SU-DHL-6 (cell line): Measurements from ENCODE around the gene MTG1.

Experiments used
- H2AFZ ChIP-seq: fragments of 200-600 bp; sonication (generic); 2 replicates; pipeline ENCODE4 v1.6.1; 2014; ENCODE audit warnings: low read depth, mild to moderate bottlenecking, moderate library complexity, mixed read lengths, antibody characterized with exemption, low read length; ENCODE audit not compliant: severe bottlenecking
- H3F3A ChIP-seq: fragments of 200-600 bp; shearing (Covaris generic); 2 replicates; pipeline ENCODE4 v1.6.0; 2016; ENCODE audit warnings: antibody characterized with exemption, mild to moderate bottlenecking; ENCODE audit not compliant: insufficient read depth
- H3K27ac ChIP-seq: fragments of 200-600 bp; sonication (generic); 2 replicates; pipeline ENCODE4 v1.5.1; 2016; ENCODE audit warnings: low read depth, mild to moderate bottlenecking, low read length, moderate library complexity, mixed read lengths
- H3K27me3 ChIP-seq: fragments of 200-600 bp; sonication (generic), shearing (Covaris generic); 2 replicates; pipeline ENCODE4 v1.6.0; 2014; ENCODE audit warnings: mild to moderate bottlenecking, low read length
- H3K36me3 ChIP-seq: fragments of 200-600 bp; sonication (generic); 2 replicates; pipeline ENCODE4 v1.6.1; 2014; ENCODE audit warnings: mild to moderate bottlenecking, low read length, mixed read lengths
- H3K4me2 ChIP-seq: fragments of 300-600, 200-600 bp; shearing (Covaris generic), sonication (generic); 2 replicates; pipeline ENCODE4 v1.6.0; 2014; ENCODE audit warnings: low read length, low read depth, mild to moderate bottlenecking; ENCODE audit not compliant: poor library complexity, severe bottlenecking
- H3K4me3 ChIP-seq: fragments of 200-600 bp; sonication (generic); 2 replicates; pipeline ENCODE4 v1.5.1; 2014; ENCODE audit warnings: antibody characterized with exemption, low read length, mild to moderate bottlenecking, mixed read lengths; ENCODE audit not compliant: insufficient read depth, poor library complexity, severe bottlenecking
- H3K79me2 ChIP-seq: fragments of 200-600 bp; sonication (generic); 2 replicates; pipeline ENCODE4 v1.6.1; 2014; ENCODE audit warnings: mild to moderate bottlenecking, low read length, moderate library complexity; ENCODE audit not compliant: insufficient read depth
- H3K9ac ChIP-seq: fragments of 200-600 bp; sonication (generic); 2 replicates; pipeline ENCODE4 v1.7.0; 2014; ENCODE audit warnings: mild to moderate bottlenecking, low read length
- H3K9me2 ChIP-seq: fragments of 200-600 bp; sonication (generic); replicated peaks from 2 replicates; pipeline ENCODE4 v1.6.1; 2014; ENCODE audit warnings: low read length; ENCODE audit not compliant: insufficient read depth
- H3K9me3 ChIP-seq: fragments of 200-600 bp; sonication (generic); 2 replicates; pipeline ENCODE4 v1.6.1; 2014; ENCODE audit warnings: low read length, mixed read lengths; ENCODE audit not compliant: insufficient read depth
- H4K20me1 ChIP-seq: fragments of 200-600 bp; sonication (generic); 2 replicates; pipeline ENCODE4 v1.6.1; 2014; ENCODE audit warnings: low read depth, mild to moderate bottlenecking, antibody characterized with exemption, low read length, moderate library complexity, mixed read lengths
- CTCF ChIP-seq: fragments of 200-600 bp; sonication (generic); IDR thresholded peaks from one replicate; pipeline ENCODE4 v1.5.1; 2017; ENCODE audit warnings: antibody characterized with exemption, mild to moderate bottlenecking, low read length, moderate library complexity; ENCODE audit not compliant: insufficient read depth, poor library complexity, severe bottlenecking
- EZH2phosphoT487 ChIP-seq: fragments of 200-600 bp; sonication (generic), shearing (Covaris generic); conservative IDR thresholded peaks from 2 replicates; pipeline ENCODE4 v1.6.1; 2018; ENCODE audit warnings: mild to moderate bottlenecking, antibody characterized with exemption, low read length, moderate library complexity, mixed read lengths

Gene MTG1

GRCh38 chr10:133347710-133348517, 46.0 kb upstream of the MTG1 start:
- H3K9me3 ChIP-seq = no peaks in the 10 kb centered on the region

GRCh38 chr10:133349160-133349568, 44.8 kb upstream of the MTG1 start:
- Histone ChIP-seq H2AFZ (no peak overlapping the region), H3K27me3 (no peaks in the 10 kb centered on the region), H3K9ac (no peak overlapping the region), H3K27ac (no peak overlapping the region), H3K9me2 (no peaks in the 10 kb centered on the region), H3K79me2 (no peaks in the 10 kb centered on the region), H3K4me2 (no peak overlapping the region), H3K36me3 (no peaks in the 10 kb centered on the region), H4K20me1 (no peaks in the 10 kb centered on the region), H3K4me3 (no peak overlapping the region), H3F3A (no peaks in the 10 kb centered on the region), H3K9me3 (no peaks in the 10 kb centered on the region)
- TF ChIP-seq CTCF = no peak
- TF ChIP-seq EZH2phosphoT487 = no peak

More at GRCh38 chr10:133347710-133348517, 46.0 kb upstream of the MTG1 start:
- H3K4me2 ChIP-seq = no peak overlapping the region
- TF ChIP-seq EZH2phosphoT487 = no peak
- TF ChIP-seq CTCF = no peak
- no peaks in the 10 kb centered on the region for H4K20me1 ChIP-seq
- H3K79me2 ChIP-seq = no peaks in the 10 kb centered on the region
- H3K27ac ChIP-seq = no peak overlapping the region
- H2AFZ ChIP-seq = no peak overlapping the region
- no peak overlapping the region for H3K4me3 ChIP-seq
- H3K36me3 ChIP-seq = no peaks in the 10 kb centered on the region
- no peaks in the 10 kb centered on the region for H3F3A ChIP-seq
- H3K9me2 ChIP-seq = no peaks in the 10 kb centered on the region
- no peaks in the 10 kb centered on the region for H3K27me3 ChIP-seq
- no peak overlapping the region for H3K9ac ChIP-seq

- Histone ChIP-seq H3K9me3 (no peaks in the 10 kb centered on the region), H3K4me2 (no peak overlapping the region), H3K4me3 (no peak overlapping the region), H3K36me3 (no peaks in the 10 kb centered on the region), H4K20me1 (no peaks in the 10 kb centered on the region), H3K27ac (no peak overlapping the region), H2AFZ (no peak overlapping the region), H3K9ac (no peak overlapping the region), H3K9me2 (no peaks in the 10 kb centered on the region), H3K79me2 (no peaks in the 10 kb centered on the region), H3F3A (no peaks in the 10 kb centered on the region), H3K27me3 (no peaks in the 10 kb centered on the region)
- TF ChIP-seq EZH2phosphoT487 (no peak), CTCF (no peak)
Measured at GRCh38 chr10:133349577-133350011, 44.4 kb upstream of the MTG1 start.
